ENCODE data around the gene GMDS.

Gene GMDS

GRCh38 chr6:1770968-1771723, 474.3 kb downstream of the GMDS start:
- no peak overlapping the region for H3K4me3 ChIP-seq (replicated peaks in 1 of 2; ENCODE audit: low read depth in 2 of 2, low read length in 2 of 2)
- DNase-seq (ENCODE audit: low read depth in 2 of 2), result peak; percentile 17 to 76
- TF ChIP-seq CTCF (IDR thresholded peaks at IDR 0.05; ENCODE audit: low read depth, low read length), result no peak

- H3K4me3 ChIP-seq (replicated peaks in 1 of 2; ENCODE audit: low read depth in 2 of 2, low read length in 2 of 2), result no peak overlapping the region
- DNase-seq (ENCODE audit: low read depth in 2 of 2), result no peak
- no peak for TF ChIP-seq CTCF (IDR thresholded peaks at IDR 0.05; ENCODE audit: low read depth, low read length)
Measured at GRCh38 chr6:1770435-1770843, 475.0 kb downstream of the GMDS start.

- peak; percentile 71 to 74 for DNase-seq (ENCODE audit: low read depth in 2 of 2)
- H3K4me3 ChIP-seq (replicated peaks in 1 of 2; ENCODE audit: low read depth in 2 of 2, low read length in 2 of 2), result no peak overlapping the region
- TF ChIP-seq CTCF (IDR thresholded peaks at IDR 0.05; ENCODE audit: low read depth, low read length), result no peak
Measured at GRCh38 chr6:1767481-1768246, 477.7 kb downstream of the GMDS start.

- H3K4me3 ChIP-seq (replicated peaks in 1 of 2; ENCODE audit: low read depth in 2 of 2, low read length in 2 of 2), result no peak overlapping the region
- peak; percentile 45 to 57 for DNase-seq (ENCODE audit: low read depth in 2 of 2)
- TF ChIP-seq CTCF (IDR thresholded peaks at IDR 0.05; ENCODE audit: low read depth, low read length), result no peak
Measured at GRCh38 chr6:1766654-1767053, 478.8 kb downstream of the GMDS start.

GRCh38 chr6:1765160-1765903, 480.1 kb downstream of the GMDS start:
- no peak for DNase-seq (ENCODE audit: low read depth in 2 of 2)
- no peak for TF ChIP-seq CTCF (IDR thresholded peaks at IDR 0.05; ENCODE audit: low read depth, low read length)
- H3K4me3 ChIP-seq (replicated peaks in 1 of 2; ENCODE audit: low read depth in 2 of 2, low read length in 2 of 2), result no peak overlapping the region

GRCh38 chr6:1764397-1764987, 480.9 kb downstream of the GMDS start:
- H3K4me3 ChIP-seq (replicated peaks in 1 of 2; ENCODE audit: low read depth in 2 of 2, low read length in 2 of 2), result no peak overlapping the region
- DNase-seq (ENCODE audit: low read depth in 2 of 2), result peak in 1 of 2 donors; percentile 30
- TF ChIP-seq CTCF (IDR thresholded peaks at IDR 0.05; ENCODE audit: low read depth, low read length), result no peak
